NB4 (cell line): ENCODE measurements around the gene SCLY.

ENCODE experiments used
- MYC ChIP-seq: IDR thresholded peaks from 2 replicates; pipeline ENCODE4 v1.6.1; 2011; ENCODE audit warnings: low read depth, low read length
- POLR2A ChIP-seq: IDR thresholded peaks from 2 replicates; pipeline ENCODE4 v1.6.1; 2011; ENCODE audit warnings: mild to moderate bottlenecking; ENCODE audit not compliant: insufficient read length; ENCODE audit errors: extremely low read depth
- TF ChIP-seq, protein P1 (sequence below): IDR thresholded peaks from one replicate; pipeline ENCODE4 v1.5.1; 2012; ENCODE audit warnings: low read depth, low read length
- TF ChIP-seq, protein P2 (sequence below): IDR thresholded peaks from 2 replicates; pipeline ENCODE4 v1.6.1; 2011; ENCODE audit warnings: low read depth, low read length

DNA sequence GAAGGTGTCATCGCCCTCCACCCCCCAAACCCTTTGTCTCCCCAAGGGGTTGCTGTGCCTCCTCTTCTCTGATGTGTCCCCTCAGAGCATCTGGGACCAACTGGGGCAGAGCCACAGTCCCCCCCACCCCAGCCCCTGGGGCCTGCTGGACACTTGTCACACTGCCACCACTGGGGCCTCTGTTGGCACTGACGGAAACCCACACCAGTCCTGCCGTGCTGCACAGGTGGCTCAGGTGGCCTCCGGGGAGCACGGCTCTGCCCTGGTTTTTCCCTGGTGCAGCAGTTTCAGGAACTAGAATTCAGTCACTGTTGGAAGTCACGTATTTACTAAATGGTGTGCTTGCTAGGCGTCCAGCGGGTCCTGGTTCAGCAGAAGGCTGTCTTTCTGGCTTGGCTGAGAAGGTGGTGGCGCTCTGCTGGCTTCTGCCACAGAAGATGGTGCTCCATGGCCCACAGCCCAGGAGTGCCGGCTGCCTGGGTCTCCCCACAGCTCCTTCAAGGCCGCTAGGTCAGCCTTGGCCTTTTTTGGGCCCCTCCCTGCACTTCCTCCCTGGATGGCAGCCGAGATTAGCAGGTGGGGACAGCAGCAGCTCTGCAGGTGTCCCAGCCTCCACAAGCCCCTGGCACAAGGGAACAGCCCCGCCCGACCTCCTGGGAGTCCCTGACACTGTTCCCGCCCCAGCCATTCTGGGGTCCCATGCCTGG, 59.1 kb downstream of the SCLY start:
- TF ChIP-seq, protein P1, sequence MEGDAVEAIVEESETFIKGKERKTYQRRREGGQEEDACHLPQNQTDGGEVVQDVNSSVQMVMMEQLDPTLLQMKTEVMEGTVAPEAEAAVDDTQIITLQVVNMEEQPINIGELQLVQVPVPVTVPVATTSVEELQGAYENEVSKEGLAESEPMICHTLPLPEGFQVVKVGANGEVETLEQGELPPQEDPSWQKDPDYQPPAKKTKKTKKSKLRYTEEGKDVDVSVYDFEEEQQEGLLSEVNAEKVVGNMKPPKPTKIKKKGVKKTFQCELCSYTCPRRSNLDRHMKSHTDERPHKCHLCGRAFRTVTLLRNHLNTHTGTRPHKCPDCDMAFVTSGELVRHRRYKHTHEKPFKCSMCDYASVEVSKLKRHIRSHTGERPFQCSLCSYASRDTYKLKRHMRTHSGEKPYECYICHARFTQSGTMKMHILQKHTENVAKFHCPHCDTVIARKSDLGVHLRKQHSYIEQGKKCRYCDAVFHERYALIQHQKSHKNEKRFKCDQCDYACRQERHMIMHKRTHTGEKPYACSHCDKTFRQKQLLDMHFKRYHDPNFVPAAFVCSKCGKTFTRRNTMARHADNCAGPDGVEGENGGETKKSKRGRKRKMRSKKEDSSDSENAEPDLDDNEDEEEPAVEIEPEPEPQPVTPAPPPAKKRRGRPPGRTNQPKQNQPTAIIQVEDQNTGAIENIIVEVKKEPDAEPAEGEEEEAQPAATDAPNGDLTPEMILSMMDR, result no peak
- TF ChIP-seq POLR2A (no peak), MYC (no peak)
- TF ChIP-seq, protein P2, sequence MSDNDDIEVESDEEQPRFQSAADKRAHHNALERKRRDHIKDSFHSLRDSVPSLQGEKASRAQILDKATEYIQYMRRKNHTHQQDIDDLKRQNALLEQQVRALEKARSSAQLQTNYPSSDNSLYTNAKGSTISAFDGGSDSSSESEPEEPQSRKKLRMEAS, result no peak
